GM18498 (cell line): ENCODE measurements around the gene VSTM2A.

Experiments used
- ATAC-seq: cut with Tn5 transposase; IDR thresholded peaks from one replicate; pipeline ENCODE4 v1.9.1; 2021; ENCODE audit warnings: mild to moderate bottlenecking, moderate library complexity; ENCODE audit not compliant: unreplicated experiment

The VSTM2A gene

GRCh38 chr7:54615537-54615936 lies 73.4 kb downstream of the VSTM2A start:
- no peak for ATAC-seq
